Upper lobe of left lung (tissue), 6 donors: ENCODE data around the gene LAMA5. TPM values are rescaled to one million over a fixed set of nuclear protein-coding genes. Genes with fewer than 3 reads are reported as not detected.
A peak's percentile ranks its signal among the peaks of the same experiment; 100 is the strongest.

Source experiments
- ATAC-seq, 2 donors: fragments of 200-7000 bp; cut with Tn5 transposase; one replicate each; pipeline ENCODE4 v1.9.1; 2022; ENCODE audit warnings: mild to moderate bottlenecking in 2 of 2, moderate library complexity in 2 of 2; ENCODE audit not compliant: low FRiP score in 2 of 2
- DNase-seq, 2 donors: peaks; one replicate each; pipeline ENCODE4 v3.0.0-alpha.2; 2019 to 2020
- H3K27ac ChIP-seq, 4 donors: fragments of 200-600 bp; sonication (generic); one replicate each; pipeline ENCODE4 v1.5.1; 2016 to 2019
- H3K27me3 ChIP-seq, 4 donors: fragments of 200-600 bp; sonication (generic); one replicate each; pipeline ENCODE4 v1.5.1; 2017 to 2019
- H3K36me3 ChIP-seq, 4 donors: fragments of 200-600 bp; sonication (generic); one replicate each; pipeline ENCODE4 v1.5.1; 2016 to 2019
- H3K4me1 ChIP-seq, 4 donors: fragments of 200-600 bp; sonication (generic); one replicate each; pipeline ENCODE4 v1.5.1; 2018 to 2019
- H3K4me3 ChIP-seq, 4 donors: fragments of 200-600 bp; sonication (generic); one replicate each; pipeline ENCODE4 v1.5.1; 2017 to 2019; ENCODE audit warnings: mild to moderate bottlenecking in 2 of 4, moderate library complexity in 1 of 4
- H3K9me3 ChIP-seq, 4 donors: fragments of 200-600 bp; sonication (generic); one replicate each; pipeline ENCODE4 v1.5.1; 2018 to 2019
- EP300 ChIP-seq, 4 donors: sonication (generic); formaldehyde crosslinking; IDR thresholded peaks; one replicate each; pipeline ENCODE4 v1.5.1; 2017; ENCODE audit warnings: antibody characterized with exemption in 4 of 4, control low read depth in 2 of 4
- POLR2A ChIP-seq, 4 donors: fragments of 450-650 bp; IDR thresholded peaks; one replicate each; pipeline ENCODE4 v1.5.1; 2016 to 2017; ENCODE audit warnings: antibody characterized with exemption in 4 of 4, mild to moderate bottlenecking in 2 of 4
- POLR2AphosphoS5 ChIP-seq, 2 donors: sonication (generic); formaldehyde crosslinking; IDR thresholded peaks; one replicate each; pipeline ENCODE4 v1.5.1; 2017; ENCODE audit warnings: antibody characterized with exemption in 2 of 2
- WGBS, 2 donors: methylation state at CpG; one replicate each; pipeline ENCODE4 v1.1.5; 2017 to 2018; 5-methylcytosine and 5-hydroxymethylcytosine counted together
- total RNA-seq, 6 donors: library from RNA; depleted of rRNA in 4 of 6; stranded (reverse); fragments of >200 nt in 4 of 6; gene quantifications; one replicate each; pipeline versions ENCODE4 v1.1.0 to v1.2.1, GENCODE V29; 2016 to 2021
- TF ChIP-seq, protein P1 (sequence below), 6 experiments: fragments of 450-650 bp in 4 of 6; fragments of 200-600 bp in 2 of 6; sonication (generic) in 2 of 6; IDR thresholded peaks; one replicate each; pipeline ENCODE4 v1.5.1; 2016 to 2019; ENCODE audit warnings: antibody characterized with exemption in 6 of 6
- donor health status: DM: no; HTN: no; CAD: no; lungs with moderate emphysema.
- donor health status: DM: no; HTN: yes; CAD: no; lungs with severe emphysema.

The LAMA5 gene
- total RNA-seq, 6 donors from 2014 or later = 176 to 1,019 (median 307) TPM

DNA sequence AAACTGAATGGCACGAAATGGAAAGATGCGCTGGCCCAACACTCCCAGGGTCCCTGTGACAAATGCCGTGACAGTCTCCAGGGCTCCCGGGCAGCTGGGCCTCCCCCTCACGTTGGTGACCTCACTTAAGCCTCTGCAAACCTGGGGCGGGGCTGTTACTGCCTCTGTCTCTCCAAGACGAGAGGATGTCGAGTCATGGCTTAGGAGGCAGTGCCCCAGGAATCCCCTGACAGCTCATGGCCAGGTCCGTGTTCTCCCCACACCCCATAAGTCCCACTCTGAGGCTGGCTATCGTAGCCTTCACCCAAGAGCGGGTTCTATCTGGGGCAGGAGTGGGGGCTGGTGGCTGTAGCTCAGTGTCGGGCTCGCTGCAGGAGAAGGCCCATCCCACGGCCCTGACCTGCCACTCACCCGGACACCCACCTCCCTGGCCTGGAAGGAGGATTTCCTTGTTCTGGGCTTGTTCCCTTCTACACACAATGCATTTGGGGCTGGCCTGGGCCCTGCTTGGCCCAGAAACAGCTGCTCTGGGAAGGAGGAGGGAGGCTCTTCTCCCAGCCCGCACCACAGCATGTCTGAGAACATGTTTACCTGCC is 14.2 kb upstream of the LAMA5 start:
- 64 to 65% methylated on average over 8 to 16 of the region's 16 CpGs for WGBS, 2 donors
- no peaks in the 10 kb centered on the region for H3K36me3 ChIP-seq
- TF ChIP-seq POLR2A (IDR thresholded peaks at IDR 0.05) = peak in 1 of 4 donors; percentile 24
- TF ChIP-seq EP300 (IDR thresholded peaks at IDR 0.05) = no peak
- TF ChIP-seq, protein P1, sequence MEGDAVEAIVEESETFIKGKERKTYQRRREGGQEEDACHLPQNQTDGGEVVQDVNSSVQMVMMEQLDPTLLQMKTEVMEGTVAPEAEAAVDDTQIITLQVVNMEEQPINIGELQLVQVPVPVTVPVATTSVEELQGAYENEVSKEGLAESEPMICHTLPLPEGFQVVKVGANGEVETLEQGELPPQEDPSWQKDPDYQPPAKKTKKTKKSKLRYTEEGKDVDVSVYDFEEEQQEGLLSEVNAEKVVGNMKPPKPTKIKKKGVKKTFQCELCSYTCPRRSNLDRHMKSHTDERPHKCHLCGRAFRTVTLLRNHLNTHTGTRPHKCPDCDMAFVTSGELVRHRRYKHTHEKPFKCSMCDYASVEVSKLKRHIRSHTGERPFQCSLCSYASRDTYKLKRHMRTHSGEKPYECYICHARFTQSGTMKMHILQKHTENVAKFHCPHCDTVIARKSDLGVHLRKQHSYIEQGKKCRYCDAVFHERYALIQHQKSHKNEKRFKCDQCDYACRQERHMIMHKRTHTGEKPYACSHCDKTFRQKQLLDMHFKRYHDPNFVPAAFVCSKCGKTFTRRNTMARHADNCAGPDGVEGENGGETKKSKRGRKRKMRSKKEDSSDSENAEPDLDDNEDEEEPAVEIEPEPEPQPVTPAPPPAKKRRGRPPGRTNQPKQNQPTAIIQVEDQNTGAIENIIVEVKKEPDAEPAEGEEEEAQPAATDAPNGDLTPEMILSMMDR (IDR thresholded peaks at IDR 0.05) = no peak
- TF ChIP-seq POLR2AphosphoS5 (IDR thresholded peaks at IDR 0.05) = peak in 1 of 2 donors; percentile 7
- H3K4me1 ChIP-seq = peaks cover 47 to 67% (median 58%) of the 10 kb centered on the region in 4 donors
- H3K4me3 ChIP-seq = no peak overlapping the region
- H3K27ac ChIP-seq = peak overlapping the region; percentile 69 to 86 (median 74)
- DNase-seq (peak in 1 of 2 donors; percentile 37), ATAC-seq (no peak)
- no peaks in the 10 kb centered on the region for H3K9me3 ChIP-seq
- no peaks in the 10 kb centered on the region for H3K27me3 ChIP-seq

DNA sequence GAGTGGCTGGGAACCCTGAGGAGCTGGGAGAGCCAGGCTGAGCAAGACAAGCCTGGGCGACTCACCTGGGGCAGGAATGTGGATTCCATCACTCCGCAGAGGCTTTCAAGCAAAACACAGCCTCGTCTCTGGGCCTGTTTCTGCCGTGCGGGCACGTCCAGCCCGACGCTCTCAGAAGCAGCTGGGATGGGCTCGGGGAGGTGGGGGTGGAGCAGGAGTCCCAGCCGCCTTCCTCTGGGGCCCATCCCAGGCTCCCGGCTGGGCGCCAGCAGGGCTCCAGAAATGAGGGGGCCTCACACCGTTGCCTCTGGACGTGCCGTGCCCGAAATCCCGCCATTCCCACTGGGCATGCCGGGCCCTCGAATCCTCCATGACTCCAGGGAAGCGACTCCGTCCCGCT is 11.1 kb upstream of the LAMA5 start:
- no peak for ATAC-seq
- Histone ChIP-seq H3K9me3 (no peaks in the 10 kb centered on the region), H3K27me3 (no peaks in the 10 kb centered on the region), H3K4me1 (peaks cover 66 to 77% (median 68%) of the 10 kb centered on the region in 4 donors), H3K36me3 (no peaks in the 10 kb centered on the region), H3K4me3 (no peak overlapping the region), H3K27ac (peak overlapping the region; percentile 43 to 77 (median 59))
- TF ChIP-seq POLR2A (IDR thresholded peaks at IDR 0.05) (no peak), EP300 (IDR thresholded peaks at IDR 0.05) (no peak), POLR2AphosphoS5 (IDR thresholded peaks at IDR 0.05) (no peak)
- TF ChIP-seq, protein P1 (IDR thresholded peaks at IDR 0.05) = no peak
- whole genome bisulfite sequencing, 2 donors = 71% methylated on average over 5 of the region's 22 CpGs; no CpG with 5 or more reads in 1 of the 2 donors
- DNase-seq = peak in 1 of 2 donors; percentile 69

DNA sequence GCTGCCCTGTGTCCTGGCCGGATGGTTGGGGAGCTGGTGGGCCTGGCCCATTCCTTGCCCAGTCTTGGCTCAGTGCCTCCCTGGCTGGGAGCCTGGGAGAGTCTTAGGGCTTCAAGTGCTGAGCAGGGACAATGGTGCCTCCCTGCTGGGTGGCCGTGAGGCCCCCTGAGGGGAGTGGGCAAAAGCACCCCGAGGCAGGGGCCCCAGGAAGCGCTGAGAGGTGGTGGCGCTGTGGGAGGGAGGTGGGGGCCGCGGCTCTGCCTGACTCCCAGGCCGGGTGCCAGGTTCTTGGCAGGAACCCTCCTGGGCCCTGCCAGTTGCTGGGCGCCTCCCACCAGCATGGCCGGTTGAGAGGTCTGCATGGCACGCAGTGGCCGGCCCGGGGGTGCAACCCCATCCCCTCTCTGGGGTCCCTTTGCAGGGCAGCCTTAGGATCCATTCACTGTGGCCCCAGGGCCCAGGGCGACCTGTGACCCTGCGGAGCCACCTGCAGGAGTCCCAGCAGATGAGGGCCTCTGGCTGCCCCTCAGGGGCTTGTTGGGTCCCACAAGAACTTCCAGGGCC is 10.6 kb upstream of the LAMA5 start:
- WGBS, 2 donors = 39 to 69% methylated on average over 7 to 14 of the region's 15 CpGs
- DNase-seq (peak in 1 of 2 donors; percentile 84), ATAC-seq (peak in 1 of 2 donors; percentile 1)
- peaks cover 65 to 76% (median 67%) of the 10 kb centered on the region in 4 donors for H3K4me1 ChIP-seq
- no peaks in the 10 kb centered on the region for H3K27me3 ChIP-seq
- no peaks in the 10 kb centered on the region for H3K36me3 ChIP-seq
- no peak overlapping the region for H3K4me3 ChIP-seq
- no peaks in the 10 kb centered on the region for H3K9me3 ChIP-seq
- peak overlapping the region; percentile 43 to 77 (median 59) for H3K27ac ChIP-seq
- TF ChIP-seq, protein P1 (IDR thresholded peaks at IDR 0.05) = no peak
- no peak for TF ChIP-seq POLR2A (IDR thresholded peaks at IDR 0.05)
- no peak for TF ChIP-seq POLR2AphosphoS5 (IDR thresholded peaks at IDR 0.05)
- no peak for TF ChIP-seq EP300 (IDR thresholded peaks at IDR 0.05)

DNA sequence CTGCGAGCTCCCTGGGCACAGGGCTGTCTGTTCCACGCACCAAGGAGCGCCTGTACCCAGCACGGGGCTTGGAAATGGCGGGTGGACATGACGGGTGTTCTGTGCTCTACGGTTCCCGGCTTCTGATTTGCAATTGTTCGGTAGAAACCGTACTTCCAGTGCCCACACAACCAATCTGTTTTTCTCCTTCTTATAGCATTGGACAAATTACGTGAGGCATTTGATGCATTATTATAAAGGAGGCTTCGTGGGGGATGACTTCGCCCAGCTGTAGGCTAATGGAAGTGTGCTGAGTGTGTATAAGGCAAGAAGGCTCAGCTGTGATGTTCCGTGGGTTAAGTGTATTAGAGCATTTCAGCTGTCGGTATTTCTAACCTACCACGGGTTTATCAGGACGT is 10.0 kb upstream of the LAMA5 start:
- 85 to 86% methylated on average over 17 of the region's 17 CpGs for WGBS, 2 donors
- H3K4me3 ChIP-seq = no peak overlapping the region
- DNase-seq (no peak), ATAC-seq (no peak)
- TF ChIP-seq POLR2AphosphoS5 (IDR thresholded peaks at IDR 0.05) (no peak), EP300 (IDR thresholded peaks at IDR 0.05) (no peak), POLR2A (IDR thresholded peaks at IDR 0.05) (no peak)
- TF ChIP-seq, protein P1 (IDR thresholded peaks at IDR 0.05) = no peak
- no peaks in the 10 kb centered on the region for H3K36me3 ChIP-seq
- peak overlapping the region in 3 of 4 donors; percentile 51 to 77 (median 69) for H3K27ac ChIP-seq
- H3K9me3 ChIP-seq = no peaks in the 10 kb centered on the region
- H3K27me3 ChIP-seq = no peaks in the 10 kb centered on the region
- H3K4me1 ChIP-seq = peaks cover 60 to 71% (median 62%) of the 10 kb centered on the region in 4 donors
